Esophagus squamous epithelium (tissue), 5 donors: ENCODE results near the gene SRRT. TPM values are rescaled to one million over a fixed set of nuclear protein-coding genes. Genes with fewer than 3 reads are reported as not detected.
A peak's percentile ranks its signal among the peaks of the same experiment; 100 is the strongest.

ENCODE experiments used
- DNase-seq: peaks from one replicate; lab custom pipeline; 2025; lab: John Stamatoyannopoulos, UW
- H3K27ac ChIP-seq, 4 donors: fragments of 200-600 bp; sonication (generic); one replicate each; pipeline ENCODE4 v1.5.1; 2016 to 2019; ENCODE audit warnings: mild to moderate bottlenecking in 1 of 4
- H3K27me3 ChIP-seq, 4 donors: fragments of 200-600 bp; sonication (generic); 1 replicate in 3 of 4; 2 replicates in 1 of 4; pipeline versions ENCODE4 v1.5.1 to v1.6.0; 2017 to 2021; ENCODE audit warnings: antibody characterized with exemption in 1 of 4
- H3K36me3 ChIP-seq, 3 donors: fragments of 200-600 bp; sonication (generic); one replicate each; pipeline ENCODE4 v1.5.1; 2016 to 2019
- H3K4me1 ChIP-seq, 3 donors: fragments of 200-600 bp; sonication (generic); one replicate each; pipeline ENCODE4 v1.5.1; 2017 to 2019
- H3K4me3 ChIP-seq, 4 donors: fragments of 200-600 bp; sonication (generic); 1 replicate in 3 of 4; 2 replicates in 1 of 4; pipeline ENCODE4 v1.5.1; 2016 to 2019; ENCODE audit warnings: mild to moderate bottlenecking in 2 of 4, moderate library complexity in 1 of 4
- H3K9me3 ChIP-seq, 3 donors: fragments of 200-600 bp; sonication (generic); one replicate each; pipeline ENCODE4 v1.5.1; 2016 to 2019
- POLR2A ChIP-seq, 4 donors: fragments of 450-650 bp; IDR thresholded peaks; one replicate each; pipeline ENCODE4 v1.6.1; 2017; ENCODE audit warnings: antibody characterized with exemption in 4 of 4, mild to moderate bottlenecking in 4 of 4, moderate library complexity in 3 of 4
- WGBS, 2 donors: methylation state at CpG; one replicate each; pipeline ENCODE4 v1.1.5; 2018; 5-methylcytosine and 5-hydroxymethylcytosine counted together
- intact Hi-C: fragments of 100-400 bp; cut with DNase I; formaldehyde crosslinking; loops from one replicate; pipeline ENCODE4 v1.15.0; 2022
- total RNA-seq, 4 donors: library from RNA; depleted of rRNA; stranded (reverse); fragments of >200 nt; gene quantifications; one replicate each; pipeline ENCODE4 v1.1.0, GENCODE V29; 2016
- TF ChIP-seq, protein P1 (sequence below), 6 experiments: fragments of 450-650 bp in 4 of 6; fragments of 200-600 bp in 2 of 6; sonication (generic) in 2 of 6; IDR thresholded peaks; one replicate each; pipeline ENCODE4 v1.5.1; 2016 to 2019; ENCODE audit warnings: antibody characterized with exemption in 6 of 6, mild to moderate bottlenecking in 4 of 6, moderate library complexity in 4 of 6
- donor health status: DM: yes; HTN: yes; CAD: no.

SRRT gene
- total RNA-seq, 4 donors from 2014 or later, result 53.8 to 91.0 (median 68.4) TPM

DNA sequence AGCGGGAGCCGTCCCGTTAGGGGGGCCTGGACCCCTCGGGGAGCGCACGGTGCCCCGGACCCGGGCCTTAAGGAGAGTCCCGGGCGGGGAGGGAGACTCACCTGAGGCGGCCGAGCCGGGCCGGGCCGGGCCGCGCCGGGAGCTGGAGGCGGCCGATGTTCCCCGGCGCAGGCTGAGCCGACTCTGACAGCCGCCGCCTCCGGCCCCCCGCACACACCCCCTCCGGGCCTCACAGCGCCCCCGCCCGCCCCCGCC lies 20.7 kb downstream of the SRRT start, which contains the start of gene ACHE:
ACHE (minus strand) TSS at position 188 of the 255 bp plus-strand sequence. CDS start 1,656 bp downstream, outside the sequence.
- peak within 1 kb of the TSS in 3 of 4 donors; percentile 16 to 36 (median 19) for H3K27ac ChIP-seq
- no peak for DNase-seq
- intact Hi-C loops, result loop anchor here (5.0 kb wide), 1 partner anchor 162 kb away; no protein-coding TSS in a partner anchor
- peaks cover 28 to 49% (median 37%) of the 10 kb centered on the region in 3 donors for H3K4me1 ChIP-seq
- H3K36me3 ChIP-seq, result no peaks in the 10 kb centered on the region
- peaks cover 9 to 83% (median 17%) of the 10 kb centered on the region in 4 donors for H3K27me3 ChIP-seq
- H3K9me3 ChIP-seq, result no peaks in the 10 kb centered on the region
- WGBS, 2 donors, result no CpG with 5 or more reads among the region's 32 CpGs
- peak within 1 kb of the TSS; percentile 28 to 68 (median 50) for H3K4me3 ChIP-seq
- TF ChIP-seq, protein P1, sequence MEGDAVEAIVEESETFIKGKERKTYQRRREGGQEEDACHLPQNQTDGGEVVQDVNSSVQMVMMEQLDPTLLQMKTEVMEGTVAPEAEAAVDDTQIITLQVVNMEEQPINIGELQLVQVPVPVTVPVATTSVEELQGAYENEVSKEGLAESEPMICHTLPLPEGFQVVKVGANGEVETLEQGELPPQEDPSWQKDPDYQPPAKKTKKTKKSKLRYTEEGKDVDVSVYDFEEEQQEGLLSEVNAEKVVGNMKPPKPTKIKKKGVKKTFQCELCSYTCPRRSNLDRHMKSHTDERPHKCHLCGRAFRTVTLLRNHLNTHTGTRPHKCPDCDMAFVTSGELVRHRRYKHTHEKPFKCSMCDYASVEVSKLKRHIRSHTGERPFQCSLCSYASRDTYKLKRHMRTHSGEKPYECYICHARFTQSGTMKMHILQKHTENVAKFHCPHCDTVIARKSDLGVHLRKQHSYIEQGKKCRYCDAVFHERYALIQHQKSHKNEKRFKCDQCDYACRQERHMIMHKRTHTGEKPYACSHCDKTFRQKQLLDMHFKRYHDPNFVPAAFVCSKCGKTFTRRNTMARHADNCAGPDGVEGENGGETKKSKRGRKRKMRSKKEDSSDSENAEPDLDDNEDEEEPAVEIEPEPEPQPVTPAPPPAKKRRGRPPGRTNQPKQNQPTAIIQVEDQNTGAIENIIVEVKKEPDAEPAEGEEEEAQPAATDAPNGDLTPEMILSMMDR (IDR thresholded peaks at IDR 0.05), result no peak
- TF ChIP-seq POLR2A (IDR thresholded peaks at IDR 0.05), result no peak

DNA sequence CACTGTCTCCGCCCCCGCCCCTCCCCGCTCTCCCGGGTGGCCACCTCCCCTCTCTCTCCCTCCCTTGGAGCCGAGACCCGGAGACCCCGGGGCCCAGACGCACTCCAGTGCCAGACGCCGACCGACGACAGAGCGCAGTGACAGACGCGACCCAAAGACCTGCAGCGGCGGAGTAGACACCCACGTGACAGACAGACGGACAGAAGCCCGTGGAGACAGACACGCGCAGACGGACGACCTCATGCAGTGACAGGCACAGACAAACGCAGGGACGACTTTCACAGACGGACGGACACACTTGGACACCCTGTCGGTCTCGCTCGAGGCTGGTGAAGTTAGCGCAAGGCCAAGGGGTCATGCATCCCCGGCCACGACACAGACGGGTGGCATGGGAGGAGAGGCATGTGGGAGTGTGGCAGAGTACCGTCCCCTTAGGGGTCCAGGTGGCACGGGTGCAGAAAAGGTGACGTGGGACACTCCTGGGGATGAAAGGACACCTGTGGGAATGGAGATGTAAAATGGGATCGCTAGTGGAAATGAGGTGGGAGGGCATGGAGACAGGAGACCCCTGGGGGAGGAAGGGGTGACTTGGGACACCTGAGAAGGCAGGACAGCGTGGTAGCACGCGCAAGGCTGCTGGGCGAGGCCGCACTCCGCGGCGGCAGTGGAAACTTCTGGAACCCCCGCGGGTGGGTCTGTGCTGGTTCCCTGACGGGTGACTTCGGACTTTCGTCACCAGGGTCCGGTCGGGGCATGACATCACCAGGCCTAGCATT lies 21.2 kb downstream of the SRRT start:
- no peaks in the 10 kb centered on the region for H3K36me3 ChIP-seq
- peaks cover 23 to 44% (median 32%) of the 10 kb centered on the region in 3 donors for H3K4me1 ChIP-seq
- H3K27me3 ChIP-seq, result peaks cover 9 to 88% (median 17%) of the 10 kb centered on the region in 4 donors
- TF ChIP-seq, protein P1 (IDR thresholded peaks at IDR 0.05), result no peak
- TF ChIP-seq POLR2A (IDR thresholded peaks at IDR 0.05), result no peak
- H3K4me3 ChIP-seq, result peak overlapping the region; percentile 28 to 68 (median 50)
- WGBS, 2 donors, result 6 to 8% methylated on average over 21 to 22 of the region's 54 CpGs
- H3K9me3 ChIP-seq, result no peaks in the 10 kb centered on the region
- H3K27ac ChIP-seq, result no peak overlapping the region
- no peak for DNase-seq
- intact Hi-C loops, result loop anchor here (5.0 kb wide), 1 partner anchor 161 kb away; no protein-coding TSS in a partner anchor

DNA sequence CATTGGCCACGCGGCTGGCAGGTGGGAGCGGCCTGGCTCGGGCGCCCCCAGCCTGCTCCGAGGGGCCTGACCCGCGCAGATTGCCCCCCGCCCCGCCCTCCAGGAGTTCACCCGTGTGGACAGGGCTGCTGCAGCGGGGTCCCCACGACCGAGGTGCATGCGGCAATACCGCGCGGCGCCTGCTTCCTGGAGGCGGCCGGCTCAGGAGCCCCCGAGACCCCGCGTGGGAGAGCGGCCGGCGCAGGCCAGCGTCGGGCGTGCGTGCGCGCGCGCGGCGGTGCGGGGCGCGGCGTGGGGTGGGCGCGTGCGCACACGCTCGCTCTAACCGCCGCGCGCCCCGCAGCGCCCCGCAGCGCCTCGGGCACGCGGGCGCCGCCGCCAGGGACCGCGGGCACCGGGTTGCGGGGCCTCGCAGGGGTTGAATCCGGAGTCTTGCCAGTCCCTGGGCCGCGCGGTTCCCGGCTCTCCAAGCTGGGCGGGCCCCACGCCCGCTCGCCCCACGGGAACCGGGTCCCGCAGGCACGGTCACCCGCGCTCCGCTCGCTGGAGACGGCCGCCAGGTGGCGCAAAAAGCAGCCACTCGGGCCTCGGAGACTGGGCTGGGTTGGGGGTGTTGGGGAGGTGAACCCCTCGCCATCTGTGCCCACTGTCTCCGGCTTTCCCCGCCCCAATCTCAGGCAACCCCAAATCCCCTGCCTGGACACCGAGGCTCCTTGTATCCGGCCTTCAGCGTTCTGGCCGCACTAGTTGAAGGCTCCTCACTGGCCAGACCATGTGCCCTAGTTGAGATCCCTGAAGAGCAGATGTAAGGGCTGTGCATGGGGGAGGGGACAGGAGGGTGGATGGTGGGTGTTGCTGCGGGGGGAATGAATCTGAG lies 22.1 kb downstream of the SRRT start:
- Histone ChIP-seq H3K9me3 (no peaks in the 10 kb centered on the region), H3K27ac (no peak overlapping the region), H3K4me3 (peak overlapping the region in 3 of 4 donors; percentile 50 to 68 (median 51)), H3K36me3 (no peaks in the 10 kb centered on the region), H3K27me3 (peaks cover 9 to 96% (median 17%) of the 10 kb centered on the region in 4 donors), H3K4me1 (peaks cover 20 to 35% (median 28%) of the 10 kb centered on the region in 3 donors)
- 5 to 15% methylated on average over 2 to 13 of the region's 95 CpGs for WGBS, 2 donors
- TF ChIP-seq, protein P1 (IDR thresholded peaks at IDR 0.05), result peak; percentile 52 to 80 (median 77)
- no peak for TF ChIP-seq POLR2A (IDR thresholded peaks at IDR 0.05)
- DNase-seq, result no peak
- intact Hi-C loops, result loop anchor here (5.0 kb wide), 1 partner anchor 160 kb away; no protein-coding TSS in a partner anchor

DNA sequence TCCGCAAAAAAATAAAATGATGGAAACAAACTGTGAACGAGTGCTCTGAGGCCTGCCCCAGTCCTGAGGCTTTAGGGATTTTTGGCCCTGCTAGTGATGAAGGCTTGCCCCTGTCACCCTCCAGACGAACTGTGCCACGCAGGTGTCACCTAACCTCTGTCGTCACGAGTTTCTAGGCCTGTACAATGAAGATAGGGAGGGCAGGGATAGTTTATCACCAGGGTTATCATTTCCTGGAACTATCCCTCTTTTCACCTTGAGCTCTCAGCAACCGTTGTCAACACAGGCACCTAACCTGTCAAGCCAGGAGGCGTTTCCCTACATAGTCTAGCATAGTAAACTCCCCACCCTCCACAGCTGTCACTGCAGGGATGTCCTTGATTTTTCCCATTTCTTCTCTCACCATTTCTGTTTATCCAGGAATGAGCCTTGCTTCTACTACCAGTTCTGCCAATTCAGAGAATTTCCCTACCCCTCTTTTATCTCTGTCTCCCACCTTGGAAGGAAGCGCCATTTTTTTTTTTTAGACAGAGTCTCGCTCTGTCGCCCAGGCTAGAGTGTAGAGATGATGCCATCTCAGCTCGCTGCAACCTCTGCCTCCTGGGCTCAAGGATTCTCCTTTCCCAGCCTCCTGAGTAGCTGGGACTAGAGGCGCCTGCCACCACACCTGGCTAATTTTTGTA lies 23.0 kb downstream of the SRRT start:
- WGBS, 2 donors, result 54 to 68% methylated on average over 13 of the region's 13 CpGs
- H3K27ac ChIP-seq, result no peak overlapping the region
- H3K27me3 ChIP-seq, result peaks cover 9 to 98% (median 17%) of the 10 kb centered on the region in 4 donors
- no peak for TF ChIP-seq POLR2A (IDR thresholded peaks at IDR 0.05)
- TF ChIP-seq, protein P1 (IDR thresholded peaks at IDR 0.05), result no peak
- intact Hi-C loops, result loop anchor here (5.0 kb wide), 1 partner anchor 159 kb away; no protein-coding TSS in a partner anchor
- no peaks in the 10 kb centered on the region for H3K9me3 ChIP-seq
- H3K36me3 ChIP-seq, result no peaks in the 10 kb centered on the region
- no peak overlapping the region for H3K4me3 ChIP-seq
- DNase-seq, result no peak
- H3K4me1 ChIP-seq, result peaks cover 20 to 34% (median 28%) of the 10 kb centered on the region in 3 donors
